Body of pancreas (tissue), 4 donors: ENCODE results near the gene LOXHD1. TPM values are rescaled to one million over a fixed set of nuclear protein-coding genes. Genes with fewer than 3 reads are reported as not detected.

Experiments
- ATAC-seq: fragments of 150-250 bp; one replicate; pipeline ENCODE4 v1.9.1; 2016
- DNase-seq, 4 donors: peaks; one replicate each; pipeline ENCODE4 v3.0.0-alpha.2; 2019
- H3K27ac ChIP-seq, 4 donors: fragments of 200-600 bp; sonication (generic); 1 replicate in 3 of 4; 2 replicates in 1 of 4; pipeline versions ENCODE4 v1.5.1 to v1.6.1; 2016 to 2019; ENCODE audit warnings: mild to moderate bottlenecking in 1 of 4, mixed read lengths in 1 of 4, moderate library complexity in 1 of 4
- H3K27me3 ChIP-seq, 2 donors: fragments of 200-600 bp; sonication (generic); one replicate each; pipeline ENCODE4 v1.6.0; 2016; ENCODE audit warnings: mild to moderate bottlenecking in 1 of 2
- H3K36me3 ChIP-seq, 2 donors: fragments of 200-600 bp; sonication (generic); replicated peaks in 1 of 2; 2 replicates each; pipeline ENCODE4 v1.5.1; 2016; ENCODE audit warnings: low read depth in 2 of 2; ENCODE audit not compliant: insufficient read depth in 1 of 2
- H3K4me1 ChIP-seq: fragments of 200-600 bp; sonication (generic); one replicate; pipeline ENCODE4 v1.6.0; 2016
- H3K4me3 ChIP-seq, 2 donors: fragments of 200-600 bp; sonication (generic); 1 replicate in 1 of 2; 2 replicates in 1 of 2; pipeline ENCODE4 v1.5.1; 2016 to 2019
- H3K9me3 ChIP-seq, 3 donors: fragments of 200-600 bp; sonication (generic); 1 replicate in 2 of 3; 2 replicates in 1 of 3; pipeline ENCODE4 v1.5.1; 2016
- CTCF ChIP-seq, 7 experiments: fragments of 450-650 bp in 4 of 7; fragments of 200-600 bp in 3 of 7; sonication (generic) in 3 of 7; IDR thresholded peaks; one replicate each; pipeline ENCODE4 v1.5.1; 2016 to 2019; ENCODE audit warnings: antibody characterized with exemption in 7 of 7
- POLR2A ChIP-seq, 3 donors: fragments of 450-650 bp; IDR thresholded peaks; one replicate each; pipeline ENCODE4 v1.6.1; 2016; ENCODE audit warnings: antibody characterized with exemption in 3 of 3, mild to moderate bottlenecking in 2 of 3
- WGBS, 2 donors: methylation state at CpG; one replicate each; pipeline ENCODE4 v1.1.5; 2017; 5-methylcytosine and 5-hydroxymethylcytosine counted together
- intact Hi-C: fragments of 100-400 bp; cut with DNase I; formaldehyde crosslinking; loops from one replicate; pipeline ENCODE4 v1.15.1; 2023
- total RNA-seq, 2 donors: library from RNA; depleted of rRNA; stranded (reverse); fragments of >200 nt; gene quantifications; one replicate each; pipeline ENCODE4 v1.1.0, GENCODE V29; 2016

LOXHD1 gene
- total RNA-seq, 2 donors from 2014 or later, result 0.26 TPM; not detected in 1

- DNase-seq, result no peak
- no peak for TF ChIP-seq POLR2A (IDR thresholded peaks at IDR 0.05)
- TF ChIP-seq CTCF (IDR thresholded peaks at IDR 0.05), result no peak
- Histone ChIP-seq H3K9me3 (no peaks in the 10 kb centered on the region), H3K27me3 (no peaks in the 10 kb centered on the region), H3K4me1 (no peaks in the 10 kb centered on the region), H3K27ac (no peak overlapping the region), H3K4me3 (no peak overlapping the region), H3K36me3 (no peaks in the 10 kb centered on the region)
- ATAC-seq, result no peak
- intact Hi-C loops, result no loop called here
- 56 to 60% methylated on average over 12 to 14 of the region's 14 CpGs for WGBS, 2 donors
Observed at GRCh38 chr18:46474487-46475389, 182.3 kb downstream of the LOXHD1 start.

- TF ChIP-seq POLR2A (IDR thresholded peaks at IDR 0.05) (no peak), CTCF (IDR thresholded peaks at IDR 0.05) (no peak)
- H3K9me3 ChIP-seq, result no peaks in the 10 kb centered on the region
- WGBS, 2 donors, result 60 to 68% methylated on average over 3 of the region's 3 CpGs
- no peaks in the 10 kb centered on the region for H3K27me3 ChIP-seq
- H3K4me1 ChIP-seq, result no peaks in the 10 kb centered on the region
- H3K27ac ChIP-seq, result no peak overlapping the region
- DNase-seq (no peak), ATAC-seq (no peak)
- H3K4me3 ChIP-seq, result no peak overlapping the region
- intact Hi-C loops, result no loop called here
- no peaks in the 10 kb centered on the region for H3K36me3 ChIP-seq
Observed at GRCh38 chr18:46471809-46472498, 185.1 kb downstream of the LOXHD1 start.

- ATAC-seq (no peak), DNase-seq (no peak)
- Histone ChIP-seq H3K36me3 (no peaks in the 10 kb centered on the region), H3K9me3 (no peaks in the 10 kb centered on the region), H3K4me3 (no peak overlapping the region), H3K27ac (no peak overlapping the region), H3K27me3 (no peaks in the 10 kb centered on the region), H3K4me1 (no peaks in the 10 kb centered on the region)
- TF ChIP-seq CTCF (IDR thresholded peaks at IDR 0.05), result no peak
- TF ChIP-seq POLR2A (IDR thresholded peaks at IDR 0.05), result no peak
- intact Hi-C loops, result no loop called here
- 63 to 72% methylated on average over 3 of the region's 3 CpGs for WGBS, 2 donors
Observed at GRCh38 chr18:46470714-46471113, 186.3 kb downstream of the LOXHD1 start.

GRCh38 chr18:46469186-46469915, 187.7 kb downstream of the LOXHD1 start:
- ATAC-seq (no peak), DNase-seq (no peak)
- TF ChIP-seq POLR2A (IDR thresholded peaks at IDR 0.05) (no peak), CTCF (IDR thresholded peaks at IDR 0.05) (no peak)
- 34 to 45% methylated on average over 3 of the region's 3 CpGs for WGBS, 2 donors
- no peak overlapping the region for H3K4me3 ChIP-seq
- intact Hi-C loops, result no loop called here
- no peaks in the 10 kb centered on the region for H3K4me1 ChIP-seq
- no peaks in the 10 kb centered on the region for H3K36me3 ChIP-seq
- no peak overlapping the region for H3K27ac ChIP-seq
- no peaks in the 10 kb centered on the region for H3K27me3 ChIP-seq
- H3K9me3 ChIP-seq, result no peaks in the 10 kb centered on the region
